Measurements from ENCODE around the gene XRCC5.

The XRCC5 gene

DNA sequence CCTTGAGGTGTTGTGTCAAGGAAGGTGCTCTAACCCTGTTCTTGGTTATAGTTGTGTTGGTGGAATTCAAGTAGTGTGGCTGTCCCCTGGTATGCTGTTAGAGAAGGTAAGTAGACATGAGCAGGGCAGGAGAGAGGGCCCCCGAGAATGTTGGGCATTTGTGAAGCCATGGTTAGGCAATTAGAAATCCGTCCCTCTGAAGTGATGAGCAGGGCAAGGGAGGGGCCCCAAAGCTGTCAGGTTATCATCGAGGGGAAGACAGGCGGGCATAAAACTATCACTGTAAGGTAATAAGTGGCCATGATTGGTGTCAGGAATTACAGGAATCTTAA is 5.2 kb downstream of the XRCC5 start:
- TF ChIP-seq, protein P1, sequence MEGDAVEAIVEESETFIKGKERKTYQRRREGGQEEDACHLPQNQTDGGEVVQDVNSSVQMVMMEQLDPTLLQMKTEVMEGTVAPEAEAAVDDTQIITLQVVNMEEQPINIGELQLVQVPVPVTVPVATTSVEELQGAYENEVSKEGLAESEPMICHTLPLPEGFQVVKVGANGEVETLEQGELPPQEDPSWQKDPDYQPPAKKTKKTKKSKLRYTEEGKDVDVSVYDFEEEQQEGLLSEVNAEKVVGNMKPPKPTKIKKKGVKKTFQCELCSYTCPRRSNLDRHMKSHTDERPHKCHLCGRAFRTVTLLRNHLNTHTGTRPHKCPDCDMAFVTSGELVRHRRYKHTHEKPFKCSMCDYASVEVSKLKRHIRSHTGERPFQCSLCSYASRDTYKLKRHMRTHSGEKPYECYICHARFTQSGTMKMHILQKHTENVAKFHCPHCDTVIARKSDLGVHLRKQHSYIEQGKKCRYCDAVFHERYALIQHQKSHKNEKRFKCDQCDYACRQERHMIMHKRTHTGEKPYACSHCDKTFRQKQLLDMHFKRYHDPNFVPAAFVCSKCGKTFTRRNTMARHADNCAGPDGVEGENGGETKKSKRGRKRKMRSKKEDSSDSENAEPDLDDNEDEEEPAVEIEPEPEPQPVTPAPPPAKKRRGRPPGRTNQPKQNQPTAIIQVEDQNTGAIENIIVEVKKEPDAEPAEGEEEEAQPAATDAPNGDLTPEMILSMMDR (IDR thresholded peaks at IDR 0.05) = no peak

DNA sequence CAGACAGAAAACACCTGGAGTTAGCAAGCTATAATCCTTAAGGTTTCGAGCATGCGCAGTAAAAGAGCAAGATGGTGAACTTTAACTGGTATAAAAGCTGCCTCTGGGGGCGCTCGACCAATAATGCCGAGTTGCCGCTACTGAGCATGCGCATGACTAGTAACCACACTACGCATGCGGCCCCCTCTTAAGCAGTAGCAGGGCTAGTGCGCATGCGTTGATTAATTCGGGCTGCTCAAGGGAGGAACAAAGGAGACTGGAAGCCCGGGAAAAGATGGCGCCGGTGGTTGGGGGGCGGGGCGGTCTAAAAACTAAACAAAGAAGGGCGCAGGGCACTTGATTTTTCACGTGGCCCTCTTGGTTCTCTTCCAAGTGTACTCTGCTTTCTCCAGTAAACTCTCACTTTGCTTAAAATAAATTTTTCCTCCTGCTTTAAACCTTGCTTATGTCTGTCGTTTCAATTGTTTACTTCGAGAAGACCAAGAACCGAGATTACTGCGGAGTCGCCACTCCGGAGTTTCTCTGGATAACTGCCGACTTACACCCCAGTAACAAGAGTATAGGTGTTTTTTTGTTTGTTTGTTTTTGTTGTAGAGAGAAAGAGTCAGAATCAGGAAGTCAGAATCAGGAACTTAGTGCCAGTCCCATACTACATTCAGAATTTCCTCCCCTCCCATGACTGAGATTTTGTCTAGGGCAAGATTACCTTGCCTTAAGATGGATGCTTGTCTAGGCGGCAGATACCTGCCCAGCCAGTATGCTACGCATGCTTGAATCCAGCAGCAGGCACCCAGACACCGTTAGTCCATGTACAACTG is 5.8 kb downstream of the XRCC5 start:
- TF ChIP-seq, protein P1 (IDR thresholded peaks at IDR 0.05) = peak; percentile 77

DNA sequence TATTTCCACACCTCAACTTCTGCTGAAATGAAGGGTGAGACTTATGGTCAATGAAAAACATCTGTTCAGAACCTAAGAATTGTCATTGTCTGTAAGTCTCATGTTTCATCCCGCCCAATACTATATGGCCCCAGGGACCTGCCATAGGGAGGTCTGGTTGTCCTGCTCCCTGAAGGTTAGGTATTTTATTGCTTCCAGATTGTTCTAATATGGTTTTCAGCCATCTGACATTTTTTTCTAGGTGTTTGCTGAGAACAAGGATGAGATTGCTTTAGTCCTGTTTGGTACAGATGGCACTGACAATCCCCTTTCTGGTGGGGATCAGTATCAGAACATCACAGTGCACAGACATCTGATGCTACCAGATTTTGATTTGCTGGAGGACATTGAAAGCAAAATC is 7.3 kb downstream of the XRCC5 start:
- TF ChIP-seq, protein P1 (IDR thresholded peaks at IDR 0.05) = no peak

DNA sequence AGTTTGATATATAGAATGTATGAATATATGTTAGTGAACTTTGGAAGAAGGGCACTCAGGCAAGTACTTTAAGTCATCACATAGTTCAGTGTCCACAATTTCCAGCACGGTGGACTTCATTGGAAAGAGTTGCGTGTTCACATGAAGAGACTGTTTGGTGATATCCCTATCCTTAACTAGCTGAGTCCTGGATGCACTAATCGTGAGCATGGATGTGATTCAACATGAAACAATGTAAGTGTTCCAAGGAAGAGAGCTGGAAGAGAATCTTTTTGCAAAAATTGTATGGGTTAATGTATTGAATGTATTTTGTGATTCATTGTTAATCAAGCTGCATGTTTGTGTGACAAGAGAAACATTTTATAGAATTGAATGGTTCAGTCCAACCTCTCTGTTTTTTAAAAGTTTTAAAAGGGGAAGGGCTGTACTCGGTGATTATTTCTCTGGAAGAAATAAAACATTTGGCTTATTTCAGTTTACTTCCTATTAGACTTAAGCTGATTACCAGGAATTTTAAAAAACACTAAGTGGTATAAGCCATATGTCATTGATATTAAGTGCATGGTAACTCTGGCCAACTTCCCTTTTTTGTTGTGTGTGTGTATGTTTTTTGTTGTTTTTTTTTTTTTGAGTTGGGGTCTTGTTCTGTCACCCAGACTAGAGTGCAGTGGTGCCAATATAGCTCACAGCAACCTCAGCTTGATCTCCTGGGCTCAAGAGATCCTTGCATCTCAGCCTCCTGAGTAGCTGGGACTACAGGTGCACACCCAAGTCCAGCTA is 8.6 kb downstream of the XRCC5 start:
- TF ChIP-seq, protein P1 (IDR thresholded peaks at IDR 0.05) = no peak

DNA sequence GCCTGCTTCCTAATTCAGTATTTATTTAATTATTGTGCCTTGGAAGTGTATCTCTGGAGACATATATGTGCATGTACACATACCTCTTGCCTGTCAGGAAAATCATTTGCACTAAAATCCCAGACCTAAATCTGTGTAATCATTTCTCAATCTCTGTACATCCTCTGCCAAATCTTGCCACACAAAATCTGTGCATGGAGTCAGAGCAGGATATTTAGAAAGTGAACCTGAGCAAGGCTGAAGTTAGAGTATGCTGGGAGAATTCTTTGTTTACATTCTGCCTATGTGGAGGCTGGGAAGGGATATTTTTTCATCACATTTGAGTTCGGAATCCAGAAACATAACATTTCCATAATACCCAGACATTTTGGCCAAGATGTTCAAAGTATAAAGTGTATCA is 9.3 kb downstream of the XRCC5 start:
- TF ChIP-seq, protein P1 (IDR thresholded peaks at IDR 0.05) = no peak

DNA sequence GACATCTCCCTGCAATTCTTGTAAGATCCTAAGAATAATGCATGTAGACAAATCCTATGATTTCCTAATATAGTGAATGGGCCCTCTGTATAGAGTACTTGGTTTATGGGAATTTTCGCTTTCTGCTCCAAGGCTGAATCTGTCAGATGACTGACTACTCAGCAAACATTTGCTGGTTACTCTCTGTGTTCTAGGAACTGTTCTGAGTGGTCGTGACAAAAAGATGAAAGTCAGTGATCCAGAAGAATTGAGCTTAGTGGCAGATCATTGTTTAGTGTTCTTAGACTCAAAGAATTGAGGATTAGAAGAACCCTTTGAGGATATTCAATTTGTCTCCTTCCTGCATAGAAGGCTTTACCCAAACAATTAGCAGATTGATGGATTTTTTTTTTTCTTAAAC is 10.0 kb downstream of the XRCC5 start:
- TF ChIP-seq, protein P1 (IDR thresholded peaks at IDR 0.05) = no peak

DNA sequence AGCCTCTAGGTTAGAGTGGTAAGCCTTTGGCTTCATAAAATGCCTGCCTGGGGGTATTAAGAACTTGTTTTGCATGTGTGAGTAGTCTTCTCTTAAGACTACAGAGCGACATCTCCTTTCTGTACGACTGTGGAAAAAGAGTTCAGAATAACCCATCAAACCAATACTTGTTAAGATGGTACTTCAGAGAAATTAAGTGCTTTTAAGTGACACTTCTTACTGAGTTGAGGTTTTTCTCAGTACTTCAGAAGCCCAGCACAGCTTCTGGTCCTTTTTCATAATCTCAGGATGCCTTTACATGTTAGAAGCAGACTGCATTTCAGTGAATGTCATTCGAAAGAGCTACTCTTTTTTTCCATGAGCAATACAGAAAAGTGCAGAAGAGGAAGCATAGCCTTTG is 10.8 kb downstream of the XRCC5 start:
- TF ChIP-seq, protein P1 (IDR thresholded peaks at IDR 0.05) = no peak

Measured in LNCAP (cell line).